HG03139 (cell line): ENCODE results near the gene LCOR.

Source experiments
- ATAC-seq: cut with Tn5 transposase; IDR thresholded peaks from one replicate; pipeline ENCODE4 v1.9.1; 2021; ENCODE audit not compliant: unreplicated experiment

Gene LCOR

GRCh38 chr10:96889415-96890171 lies 57.5 kb downstream of the LCOR start:
- ATAC-seq: no peak

GRCh38 chr10:96890172-96890513 lies 58.0 kb downstream of the LCOR start:
- no peak for ATAC-seq

- no peak for ATAC-seq
Measured at GRCh38 chr10:96890580-96890979, 58.5 kb downstream of the LCOR start.

- no peak for ATAC-seq
Measured at GRCh38 chr10:96891840-96892239, 59.7 kb downstream of the LCOR start.

GRCh38 chr10:96895662-96896424 lies 63.7 kb downstream of the LCOR start:
- no peak for ATAC-seq

- no peak for ATAC-seq
Measured at GRCh38 chr10:96896884-96897589, 64.9 kb downstream of the LCOR start.

GRCh38 chr10:96902117-96902516 lies 70.0 kb downstream of the LCOR start:
- no peak for ATAC-seq

- no peak for ATAC-seq
Measured at GRCh38 chr10:96902731-96903358, 70.7 kb downstream of the LCOR start.

GRCh38 chr10:96904648-96905047 lies 72.5 kb downstream of the LCOR start:
- no peak for ATAC-seq

GRCh38 chr10:96906864-96907263 lies 74.8 kb downstream of the LCOR start:
- ATAC-seq: no peak

- ATAC-seq: no peak
Measured at GRCh38 chr10:96910488-96911395, 78.6 kb downstream of the LCOR start.

GRCh38 chr10:96912405-96912804 lies 80.3 kb downstream of the LCOR start:
- no peak for ATAC-seq

- ATAC-seq: no peak
Measured at GRCh38 chr10:96913906-96914305, 81.8 kb downstream of the LCOR start.

GRCh38 chr10:96917628-96918027 lies 85.5 kb downstream of the LCOR start:
- ATAC-seq: no peak

- ATAC-seq: no peak
Measured at GRCh38 chr10:96918214-96919002, 86.3 kb downstream of the LCOR start.

- no peak for ATAC-seq
Measured at GRCh38 chr10:96919785-96920430, 87.8 kb downstream of the LCOR start.

- no peak for ATAC-seq
Measured at GRCh38 chr10:96921655-96922054, 89.6 kb downstream of the LCOR start.

- no peak for ATAC-seq
Measured at GRCh38 chr10:96922978-96923948, 91.2 kb downstream of the LCOR start.
